ENCODE measurements around the gene GUCY2C.

GUCY2C gene

GRCh38 chr12:14654416-14654815, 42.0 kb downstream of the GUCY2C start:
- H3K9me3 ChIP-seq (ENCODE audit: low read length) = no peaks in the 10 kb centered on the region
- H3K9me2 ChIP-seq (ENCODE audit: low read depth, low read length) = no peaks in the 10 kb centered on the region
- peaks cover 7% of the 10 kb centered on the region for H3K4me1 ChIP-seq (ENCODE audit: insufficient read depth, low read length, severe bottlenecking)
- H3K9ac ChIP-seq (ENCODE audit: low read length) = no peak overlapping the region
- H3K27ac ChIP-seq (ENCODE audit: low read depth, low read length, poor library complexity, severe bottlenecking) = no peak overlapping the region
- no peak overlapping the region for H3K4me3 ChIP-seq (ENCODE audit: low read depth, low read length, poor library complexity, severe bottlenecking)
- H3K27me3 ChIP-seq (ENCODE audit: insufficient read depth, low read length) = no peaks in the 10 kb centered on the region
- TF ChIP-seq EZH2 (IDR thresholded peaks at IDR 0.05; ENCODE audit: borderline replicate concordance, low read length) = no peak
- TF ChIP-seq CTCF (IDR thresholded peaks at IDR 0.05; ENCODE audit: low read length) = no peak
- no peaks in the 10 kb centered on the region for H4K20me1 ChIP-seq (ENCODE audit: insufficient read depth, low read length)
- no peak overlapping the region for H2AFZ ChIP-seq (ENCODE audit: low read length)
- no peaks in the 10 kb centered on the region for H3K79me2 ChIP-seq (ENCODE audit: insufficient read depth, low read length)
- H3K4me2 ChIP-seq (ENCODE audit: low read length) = no peak overlapping the region
- H3K36me3 ChIP-seq (ENCODE audit: insufficient read depth, low read length) = no peaks in the 10 kb centered on the region
- H3F3A ChIP-seq (ENCODE audit: insufficient read depth, low read length) = no peaks in the 10 kb centered on the region

GRCh38 chr12:14652483-14652882, 43.9 kb downstream of the GUCY2C start:
- H3K9me3 ChIP-seq (ENCODE audit: low read length) = no peaks in the 10 kb centered on the region
- TF ChIP-seq EZH2 (IDR thresholded peaks at IDR 0.05; ENCODE audit: borderline replicate concordance, low read length) (no peak), CTCF (IDR thresholded peaks at IDR 0.05; ENCODE audit: low read length) (no peak)
- no peaks in the 10 kb centered on the region for H3K9me2 ChIP-seq (ENCODE audit: low read depth, low read length)
- no peaks in the 10 kb centered on the region for H3K36me3 ChIP-seq (ENCODE audit: insufficient read depth, low read length)
- H3K4me3 ChIP-seq (ENCODE audit: low read depth, low read length, poor library complexity, severe bottlenecking) = no peak overlapping the region
- no peak overlapping the region for H3K9ac ChIP-seq (ENCODE audit: low read length)
- H3K4me1 ChIP-seq (ENCODE audit: insufficient read depth, low read length, severe bottlenecking) = peaks cover 7% of the 10 kb centered on the region
- H2AFZ ChIP-seq (ENCODE audit: low read length) = no peak overlapping the region
- no peaks in the 10 kb centered on the region for H4K20me1 ChIP-seq (ENCODE audit: insufficient read depth, low read length)
- no peak overlapping the region for H3K27ac ChIP-seq (ENCODE audit: low read depth, low read length, poor library complexity, severe bottlenecking)
- H3F3A ChIP-seq (ENCODE audit: insufficient read depth, low read length) = no peaks in the 10 kb centered on the region
- no peaks in the 10 kb centered on the region for H3K27me3 ChIP-seq (ENCODE audit: insufficient read depth, low read length)
- no peaks in the 10 kb centered on the region for H3K79me2 ChIP-seq (ENCODE audit: insufficient read depth, low read length)
- H3K4me2 ChIP-seq (ENCODE audit: low read length) = no peak overlapping the region

- H3K36me3 ChIP-seq (ENCODE audit: insufficient read depth, low read length) = no peaks in the 10 kb centered on the region
- no peak overlapping the region for H2AFZ ChIP-seq (ENCODE audit: low read length)
- H3K9me2 ChIP-seq (ENCODE audit: low read depth, low read length) = no peaks in the 10 kb centered on the region
- no peaks in the 10 kb centered on the region for H3K9me3 ChIP-seq (ENCODE audit: low read length)
- H3K79me2 ChIP-seq (ENCODE audit: insufficient read depth, low read length) = no peaks in the 10 kb centered on the region
- H3K9ac ChIP-seq (ENCODE audit: low read length) = no peak overlapping the region
- H3F3A ChIP-seq (ENCODE audit: insufficient read depth, low read length) = no peaks in the 10 kb centered on the region
- no peak overlapping the region for H3K4me2 ChIP-seq (ENCODE audit: low read length)
- peaks cover 7% of the 10 kb centered on the region for H3K4me1 ChIP-seq (ENCODE audit: insufficient read depth, low read length, severe bottlenecking)
- no peaks in the 10 kb centered on the region for H4K20me1 ChIP-seq (ENCODE audit: insufficient read depth, low read length)
- no peak overlapping the region for H3K27ac ChIP-seq (ENCODE audit: low read depth, low read length, poor library complexity, severe bottlenecking)
- no peaks in the 10 kb centered on the region for H3K27me3 ChIP-seq (ENCODE audit: insufficient read depth, low read length)
- H3K4me3 ChIP-seq (ENCODE audit: low read depth, low read length, poor library complexity, severe bottlenecking) = no peak overlapping the region
- no peak for TF ChIP-seq EZH2 (IDR thresholded peaks at IDR 0.05; ENCODE audit: borderline replicate concordance, low read length)
- TF ChIP-seq CTCF (IDR thresholded peaks at IDR 0.05; ENCODE audit: low read length) = no peak
Measured at GRCh38 chr12:14651371-14651770, 45.0 kb downstream of the GUCY2C start.
